CD1c-positive myeloid dendritic cell (primary cell): ENCODE measurements around the gene GFPT1.
A peak's percentile ranks its signal among the peaks of the same experiment; 100 is the strongest.

Experiments used
- DNase-seq: peaks from one replicate; pipeline ENCODE4 v3.0.0-alpha.2; 2016; ENCODE audit errors: extremely low spot score

Gene GFPT1

GRCh38 chr2:69291004-69291650, 95.9 kb downstream of the GFPT1 start:
- no peak for DNase-seq

GRCh38 chr2:69288429-69288828, 98.6 kb downstream of the GFPT1 start:
- DNase-seq = no peak

DNA sequence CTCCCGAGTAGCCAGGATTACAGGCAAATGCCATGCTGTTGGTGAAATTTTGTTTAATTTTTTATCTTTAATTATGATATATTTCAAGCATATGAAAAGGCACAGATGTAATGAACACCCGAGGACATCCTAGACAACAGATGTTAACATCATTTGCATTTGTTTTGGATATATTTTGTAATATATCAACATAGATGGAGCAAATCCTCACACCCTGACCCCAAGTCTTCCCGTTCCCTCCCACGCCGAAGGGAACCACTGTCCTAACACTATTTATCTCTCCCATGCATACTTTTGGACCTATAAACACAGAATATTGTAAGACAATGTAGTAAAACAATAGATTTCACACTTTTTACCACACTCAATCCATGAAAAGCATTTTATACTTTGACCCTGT, 99.5 kb downstream of the GFPT1 start:
- no peak for DNase-seq

DNA sequence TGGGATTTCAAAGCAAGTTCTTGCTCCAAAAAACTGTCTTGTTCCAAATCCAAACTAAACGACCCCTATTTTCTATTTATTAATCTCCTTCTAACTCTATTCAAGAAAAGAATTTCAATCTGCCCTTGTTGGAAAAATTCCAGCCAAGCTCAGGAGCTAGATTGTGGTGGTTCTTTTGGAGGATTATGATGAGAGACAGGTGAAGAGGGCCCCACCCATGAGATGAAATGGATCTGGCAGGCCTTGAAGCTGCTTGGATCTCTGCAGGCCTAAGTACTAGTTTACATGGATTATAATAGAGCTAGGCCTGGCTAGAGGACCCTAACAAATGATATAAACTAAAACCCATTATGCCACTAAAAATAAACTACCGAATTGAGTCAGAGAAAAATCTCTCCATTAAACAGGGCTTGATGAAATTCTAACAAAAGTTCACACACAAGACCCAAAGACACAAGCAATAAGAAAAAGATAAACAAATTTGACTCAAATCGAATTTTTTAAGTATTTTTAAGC, 101.6 kb downstream of the GFPT1 start:
- no peak for DNase-seq

DNA sequence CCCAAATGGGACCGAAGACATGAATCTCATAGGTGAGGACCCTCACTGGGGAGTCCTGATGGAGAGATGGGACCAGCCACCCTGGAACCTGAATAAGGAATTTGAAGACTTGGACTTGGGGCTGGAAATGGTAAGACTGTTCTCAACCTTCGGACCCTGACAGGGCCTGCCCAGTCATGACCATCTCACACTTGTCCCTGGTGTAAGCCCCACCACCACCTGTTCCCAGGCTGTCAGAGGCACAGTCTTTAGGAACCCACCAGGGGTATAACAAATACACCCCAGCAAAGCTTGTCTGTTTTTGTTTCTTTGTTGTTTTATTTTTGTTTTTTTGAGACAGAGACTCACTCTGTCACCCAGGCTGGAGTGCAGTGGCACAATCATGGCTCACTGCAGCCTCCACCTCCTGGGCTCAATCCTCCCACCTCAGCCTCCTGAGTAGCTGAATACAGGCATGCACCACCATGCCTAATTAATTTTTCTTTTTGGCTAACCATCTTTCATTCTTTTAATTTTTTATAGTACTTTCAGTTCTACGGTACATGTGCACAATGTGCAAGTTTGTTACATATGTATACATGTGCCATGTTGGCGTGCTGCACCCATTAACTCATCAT, 106.1 kb downstream of the GFPT1 start:
- DNase-seq = no peak

- no peak for DNase-seq
These were observed 106.9 kb downstream of the GFPT1 start for GRCh38 chr2:69279931-69280681.

DNA sequence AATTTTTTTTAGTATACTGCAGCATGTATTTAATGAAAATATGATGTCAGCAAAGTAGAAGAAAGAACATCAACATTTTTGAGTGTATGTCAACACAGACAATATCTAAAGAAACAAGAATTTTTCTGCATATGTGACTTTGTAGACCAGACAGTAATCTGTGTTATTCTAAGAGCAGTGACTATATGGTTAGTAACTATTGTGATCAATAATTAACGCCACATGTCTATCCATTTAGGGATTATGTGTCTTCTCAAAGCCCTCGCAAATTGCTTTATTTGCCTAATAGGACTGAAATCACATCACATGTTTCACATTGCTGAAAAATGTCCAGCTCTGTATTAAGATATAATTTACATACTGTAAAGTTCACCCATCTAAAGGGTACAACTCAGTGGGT, 107.8 kb downstream of the GFPT1 start:
- no peak for DNase-seq

DNA sequence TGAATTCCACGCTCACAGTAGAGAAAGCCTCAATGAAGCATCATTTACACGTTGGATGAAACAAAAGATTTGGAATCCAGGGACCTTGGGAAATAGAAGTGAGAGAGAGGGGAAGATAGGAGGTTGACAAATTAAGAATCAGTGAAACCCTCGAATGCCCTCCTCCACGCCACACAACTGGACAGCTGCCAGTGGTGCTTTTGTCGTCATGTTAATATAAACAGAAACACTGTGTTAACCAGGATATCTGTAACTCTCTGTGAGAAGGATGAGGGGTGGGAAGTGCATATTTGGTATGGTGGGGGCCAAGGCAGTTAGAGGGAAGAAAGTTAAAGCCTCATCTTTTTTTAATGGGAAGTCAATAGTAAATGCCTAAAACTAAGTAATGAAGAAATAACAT, 108.7 kb downstream of the GFPT1 start:
- no peak for DNase-seq

DNA sequence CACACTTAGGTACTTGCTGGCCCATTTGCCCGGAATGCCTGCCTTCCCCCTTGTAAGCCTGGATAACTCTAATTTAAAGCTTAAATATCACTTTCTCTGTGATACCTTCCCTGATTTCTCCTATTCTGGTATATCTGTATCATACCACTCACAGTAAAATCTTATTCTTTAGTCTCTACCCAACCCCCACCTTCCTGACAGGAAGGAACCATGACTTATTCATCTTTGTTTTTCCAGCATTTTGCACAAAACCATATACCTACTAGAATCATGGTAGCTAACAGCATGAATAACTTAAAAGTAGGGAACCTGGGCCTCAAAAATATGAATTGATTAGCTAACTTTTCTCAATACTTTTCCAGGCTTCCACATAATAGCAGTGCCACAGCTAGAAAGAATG, 111.5 kb downstream of the GFPT1 start:
- no peak for DNase-seq

DNA sequence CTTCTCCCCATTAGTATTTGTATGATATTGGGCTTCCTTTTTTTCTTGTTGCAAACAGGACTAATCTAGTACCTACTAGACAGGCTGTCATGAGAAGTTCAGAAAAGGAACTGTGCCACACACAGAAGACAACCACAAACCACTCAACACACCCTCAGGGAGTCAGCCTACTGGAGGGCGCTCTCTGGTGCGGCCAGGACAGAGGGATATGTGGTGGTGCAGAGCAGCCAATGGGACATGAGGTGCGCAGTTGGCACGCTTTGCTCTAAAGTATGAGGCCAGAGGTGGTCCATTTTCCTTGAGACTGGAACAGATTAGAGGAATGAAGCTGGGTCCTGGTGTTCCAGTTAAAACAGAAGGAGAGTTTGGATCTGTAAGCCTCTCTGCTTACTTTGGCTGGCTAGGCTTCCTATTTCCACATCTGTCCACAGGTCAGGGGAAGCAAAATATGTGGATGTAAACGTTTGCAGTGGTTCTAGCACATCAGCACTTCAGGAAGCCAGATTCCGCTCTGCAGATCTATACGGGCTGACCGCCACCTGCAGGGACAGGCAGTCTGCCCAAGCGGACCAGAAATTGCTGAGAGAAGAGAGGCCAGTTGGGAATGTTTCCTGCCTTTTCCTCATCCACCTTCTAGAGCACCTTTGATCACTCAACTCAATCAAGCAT, 114.1 kb downstream of the GFPT1 start:
- peak; percentile 67 for DNase-seq

DNA sequence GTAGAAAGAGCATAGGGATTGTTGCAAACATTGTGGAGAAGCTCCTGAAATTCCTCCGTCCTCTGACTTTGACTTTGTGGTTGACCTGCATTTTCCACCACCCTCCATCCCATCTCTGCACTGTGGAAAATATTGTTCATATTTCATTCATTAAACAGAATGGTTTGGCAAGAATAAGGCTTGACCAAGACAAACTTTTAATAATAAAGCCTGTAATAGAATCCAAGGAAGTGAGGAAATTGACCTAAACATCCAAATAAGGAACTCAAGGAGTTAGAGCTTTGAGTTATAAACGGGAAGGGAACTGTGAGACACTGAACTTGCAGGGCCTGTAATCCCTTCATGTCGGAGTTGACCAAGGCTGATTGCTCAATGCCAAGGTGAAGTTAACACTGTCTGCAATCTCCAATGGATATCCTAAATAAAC, 115.2 kb downstream of the GFPT1 start:
- DNase-seq = peak; percentile 72
